HUES48 (cell line): Measurements from ENCODE around the gene EMID1.

Experiments used
- H3K27ac ChIP-seq: one replicate; pipeline ENCODE4 v1.7.0; 2013; ENCODE audit warnings: low read depth, low read length, inconsistent platforms
- H3K27me3 ChIP-seq: 2 replicates; pipeline ENCODE4 v1.6.1; 2013; ENCODE audit warnings: mild to moderate bottlenecking, low read length; ENCODE audit not compliant: control insufficient read depth, insufficient read depth
- H3K36me3 ChIP-seq: 2 replicates; pipeline ENCODE4 v1.6.1; 2013; ENCODE audit warnings: low read length; ENCODE audit not compliant: control insufficient read depth, insufficient read depth
- H3K4me1 ChIP-seq: 2 replicates; pipeline ENCODE4 v1.6.1; 2013; ENCODE audit warnings: mild to moderate bottlenecking, low read length; ENCODE audit not compliant: control insufficient read depth, insufficient read depth
- H3K4me3 ChIP-seq: 2 replicates; pipeline ENCODE4 v1.5.1; 2013; ENCODE audit warnings: mild to moderate bottlenecking, low read depth, low read length
- H3K9ac ChIP-seq: 2 replicates; pipeline ENCODE4 v1.6.1; 2013; ENCODE audit warnings: mild to moderate bottlenecking, low read depth, low read length, moderate library complexity
- H3K9me3 ChIP-seq: 2 replicates; pipeline ENCODE4 v1.6.1; 2013; ENCODE audit warnings: low read length; ENCODE audit not compliant: control insufficient read depth, insufficient read depth

Gene EMID1

GRCh38 chr22:29275819-29276565 is 70.3 kb downstream of the EMID1 start:
- Histone ChIP-seq H3K27me3 (no peaks in the 10 kb centered on the region), H3K27ac (no peak overlapping the region), H3K9ac (no peak overlapping the region; the same call in 1 of the 2 replicates), H3K4me3 (no peak overlapping the region), H3K4me1 (peaks cover 9% of the 10 kb centered on the region), H3K9me3 (no peaks in the 10 kb centered on the region), H3K36me3 (peaks cover 96% of the 10 kb centered on the region)

DNA sequence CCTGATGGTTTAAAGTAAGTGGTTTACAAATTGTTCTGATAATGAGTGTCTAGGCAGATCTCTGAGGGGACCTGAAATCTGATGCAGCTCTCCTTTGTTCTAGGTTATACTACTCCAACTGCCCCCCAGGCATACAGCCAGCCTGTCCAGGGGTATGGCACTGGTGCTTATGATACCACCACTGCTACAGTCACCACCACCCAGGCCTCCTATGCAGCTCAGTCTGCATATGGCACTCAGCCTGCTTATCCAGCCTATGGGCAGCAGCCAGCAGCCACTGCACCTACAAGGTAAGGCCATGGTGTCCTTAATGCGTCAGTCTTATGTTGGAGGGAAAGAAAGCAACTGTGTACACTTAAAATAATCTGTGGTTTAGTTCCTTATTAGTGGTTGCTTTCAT is 72.2 kb downstream of the EMID1 start:
- peaks cover 6% of the 10 kb centered on the region; the same call in 1 of the 2 replicates for H3K4me1 ChIP-seq
- no peak overlapping the region for H3K9ac ChIP-seq
- H3K4me3 ChIP-seq, result no peak overlapping the region
- H3K27me3 ChIP-seq, result no peaks in the 10 kb centered on the region
- H3K9me3 ChIP-seq, result no peaks in the 10 kb centered on the region
- no peak overlapping the region for H3K27ac ChIP-seq
- H3K36me3 ChIP-seq, result peaks cover 93% of the 10 kb centered on the region

DNA sequence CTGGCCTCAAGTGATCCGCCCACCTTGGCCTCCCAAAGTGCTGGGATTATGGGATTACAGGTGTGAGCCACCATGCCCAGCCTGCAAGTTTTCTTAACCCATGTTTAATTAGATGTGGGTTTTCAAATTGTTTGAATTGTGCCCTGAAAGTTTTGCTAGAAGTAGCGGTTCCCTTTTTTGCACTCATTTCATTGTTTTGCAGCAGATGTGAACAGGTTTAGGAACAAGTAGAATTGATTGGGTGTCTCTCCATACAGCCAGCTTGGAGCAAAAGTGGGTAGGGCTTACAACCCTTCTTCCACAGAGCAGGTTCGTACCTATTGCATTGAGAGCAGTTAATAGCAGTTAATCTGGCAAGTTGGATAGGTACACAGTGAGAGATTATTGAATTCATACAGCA is 78.5 kb downstream of the EMID1 start:
- no peak overlapping the region for H3K4me3 ChIP-seq
- H3K9me3 ChIP-seq, result no peaks in the 10 kb centered on the region
- H3K9ac ChIP-seq, result no peak overlapping the region
- H3K27me3 ChIP-seq, result no peaks in the 10 kb centered on the region
- H3K36me3 ChIP-seq, result peaks cover 94% of the 10 kb centered on the region
- no peak overlapping the region for H3K27ac ChIP-seq
- no peaks in the 10 kb centered on the region for H3K4me1 ChIP-seq

GRCh38 chr22:29288837-29289236 is 83.1 kb downstream of the EMID1 start:
- Histone ChIP-seq H3K27me3 (no peaks in the 10 kb centered on the region), H3K4me3 (no peak overlapping the region), H3K9me3 (no peaks in the 10 kb centered on the region), H3K4me1 (no peaks in the 10 kb centered on the region), H3K9ac (no peak overlapping the region), H3K27ac (no peak overlapping the region), H3K36me3 (peaks cover 99% of the 10 kb centered on the region)

- H3K4me3 ChIP-seq, result no peak overlapping the region
- peaks cover 99% of the 10 kb centered on the region for H3K36me3 ChIP-seq
- no peaks in the 10 kb centered on the region for H3K9me3 ChIP-seq
- H3K27me3 ChIP-seq, result no peaks in the 10 kb centered on the region
- no peak overlapping the region for H3K9ac ChIP-seq
- no peaks in the 10 kb centered on the region for H3K4me1 ChIP-seq
- H3K27ac ChIP-seq, result no peak overlapping the region
These were observed 84.4 kb downstream of the EMID1 start for GRCh38 chr22:29290061-29290460.

- Histone ChIP-seq H3K27ac (no peak overlapping the region), H3K27me3 (no peaks in the 10 kb centered on the region), H3K36me3 (peaks cover 99% of the 10 kb centered on the region), H3K9me3 (no peaks in the 10 kb centered on the region), H3K9ac (no peak overlapping the region), H3K4me1 (no peaks in the 10 kb centered on the region), H3K4me3 (no peak overlapping the region)
These were observed 85.5 kb downstream of the EMID1 start for GRCh38 chr22:29291215-29291614.

DNA sequence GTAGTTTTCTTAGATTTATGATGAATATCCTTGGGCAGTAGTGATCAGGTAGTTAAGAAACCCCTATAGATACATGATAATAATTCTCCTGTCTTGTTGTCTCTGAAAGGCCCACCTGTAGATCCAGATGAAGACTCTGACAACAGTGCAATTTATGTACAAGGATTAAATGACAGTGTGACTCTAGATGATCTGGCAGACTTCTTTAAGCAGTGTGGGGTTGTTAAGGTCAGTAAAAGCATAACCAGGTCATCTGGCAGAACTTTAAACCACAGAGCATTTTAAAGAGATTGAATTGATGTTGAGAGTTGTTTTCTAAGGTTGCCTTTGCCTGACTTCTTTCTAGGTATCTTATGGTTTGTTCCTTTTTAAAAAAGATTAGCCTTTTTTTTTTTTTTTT is 86.7 kb downstream of the EMID1 start:
- Histone ChIP-seq H3K36me3 (peaks cover 100% of the 10 kb centered on the region), H3K4me3 (no peak overlapping the region), H3K27me3 (no peaks in the 10 kb centered on the region), H3K9me3 (no peaks in the 10 kb centered on the region), H3K4me1 (no peaks in the 10 kb centered on the region), H3K9ac (no peak overlapping the region), H3K27ac (no peak overlapping the region)

DNA sequence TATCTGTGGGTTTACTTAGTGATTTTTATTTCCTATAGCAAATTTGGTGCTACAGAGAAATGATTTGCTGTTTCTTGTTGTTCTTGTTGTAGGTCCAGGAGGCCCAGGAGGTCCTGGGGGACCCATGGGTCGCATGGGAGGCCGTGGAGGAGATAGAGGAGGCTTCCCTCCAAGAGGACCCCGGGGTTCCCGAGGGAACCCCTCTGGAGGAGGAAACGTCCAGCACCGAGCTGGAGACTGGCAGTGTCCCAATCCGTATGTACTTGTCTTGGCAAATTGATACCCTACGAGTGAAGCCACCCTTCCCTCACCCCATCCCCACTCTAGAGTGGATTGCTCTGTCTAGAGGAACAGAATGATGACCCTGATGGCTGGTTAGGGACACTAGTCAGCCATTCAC is 92.9 kb downstream of the EMID1 start:
- H3K36me3 ChIP-seq, result peaks cover 73% of the 10 kb centered on the region
- H3K9me3 ChIP-seq, result no peaks in the 10 kb centered on the region
- H3K4me3 ChIP-seq, result no peak overlapping the region
- H3K27ac ChIP-seq, result no peak overlapping the region
- H3K4me1 ChIP-seq, result no peaks in the 10 kb centered on the region
- no peaks in the 10 kb centered on the region for H3K27me3 ChIP-seq
- H3K9ac ChIP-seq, result no peak overlapping the region

DNA sequence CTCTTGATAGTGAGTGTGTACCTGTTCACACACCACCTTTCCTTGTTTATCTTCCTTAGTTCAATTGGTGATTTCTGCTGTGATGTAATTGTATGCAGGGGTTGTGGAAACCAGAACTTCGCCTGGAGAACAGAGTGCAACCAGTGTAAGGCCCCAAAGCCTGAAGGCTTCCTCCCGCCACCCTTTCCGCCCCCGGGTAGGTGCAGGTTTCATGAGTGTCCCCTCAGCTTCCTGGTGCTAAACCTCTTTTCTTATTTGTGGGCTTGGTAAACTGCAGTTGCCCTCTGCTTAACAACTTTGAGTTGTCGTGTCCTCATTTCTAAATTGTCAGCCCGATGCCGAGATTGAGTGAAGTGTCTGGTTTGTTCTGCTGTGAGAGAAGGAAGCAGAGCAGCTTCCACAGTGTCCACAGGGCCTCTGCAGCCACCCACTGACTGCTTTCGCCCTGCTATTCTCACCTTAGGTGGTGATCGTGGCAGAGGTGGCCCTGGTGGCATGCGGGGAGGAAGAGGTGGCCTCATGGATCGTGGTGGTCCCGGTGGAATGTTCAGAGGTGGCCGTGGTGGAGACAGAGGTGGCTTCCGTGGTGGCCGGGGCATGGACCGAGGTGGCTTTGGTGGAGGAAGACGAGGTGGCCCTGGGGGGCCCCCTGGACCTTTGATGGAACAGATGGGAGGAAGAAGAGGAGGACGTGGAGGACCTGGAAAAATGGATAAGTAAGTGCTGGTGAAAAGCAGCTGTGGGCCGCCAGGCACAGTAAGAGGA is 93.6 kb downstream of the EMID1 start:
- Histone ChIP-seq H3K9ac (no peak overlapping the region), H3K27ac (no peak overlapping the region), H3K9me3 (no peaks in the 10 kb centered on the region), H3K27me3 (no peaks in the 10 kb centered on the region), H3K4me1 (no peaks in the 10 kb centered on the region), H3K36me3 (peaks cover 67% of the 10 kb centered on the region), H3K4me3 (no peak overlapping the region)

DNA sequence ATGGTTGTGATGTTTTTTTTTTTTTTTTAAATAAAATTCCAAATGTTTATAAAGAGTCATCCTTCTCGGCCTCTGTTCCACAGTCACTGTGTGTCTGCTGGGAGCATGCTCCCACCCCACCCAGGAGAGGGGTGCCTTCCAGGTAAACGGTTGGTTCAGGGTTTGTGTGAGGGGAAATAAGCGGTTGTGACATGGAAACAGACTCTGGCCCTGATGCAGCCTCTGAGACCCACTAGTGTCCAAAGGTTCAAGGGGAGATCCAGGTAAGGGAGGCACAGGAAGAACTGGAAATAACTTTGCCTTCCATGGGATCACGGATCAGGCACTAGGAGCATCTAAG is 94.7 kb downstream of the EMID1 start:
- Histone ChIP-seq H3K27me3 (no peaks in the 10 kb centered on the region), H3K9ac (no peak overlapping the region), H3K4me1 (no peaks in the 10 kb centered on the region; the same call in 1 of the 2 replicates), H3K36me3 (peaks cover 56% of the 10 kb centered on the region), H3K9me3 (no peaks in the 10 kb centered on the region), H3K4me3 (no peak overlapping the region), H3K27ac (no peak overlapping the region)

- Histone ChIP-seq H3K27me3 (no peaks in the 10 kb centered on the region), H3K9me3 (no peaks in the 10 kb centered on the region), H3K27ac (peak overlapping the region; percentile 43), H3K4me3 (no peak overlapping the region), H3K4me1 (no peaks in the 10 kb centered on the region; the same call in 1 of the 2 replicates), H3K36me3 (peaks cover 50% of the 10 kb centered on the region), H3K9ac (no peak overlapping the region)
These were observed 95.3 kb downstream of the EMID1 start for GRCh38 chr22:29300807-29301601.
